SK-N-SH treated with all-trans-retinoic acid at 6 μM for 48 hours (cell line): ENCODE data around the gene ASTN2.

Experiments
- CSDC2 ChIP-seq: fragments of 250-450 bp; sonication (Bioruptor Pico); IDR thresholded peaks from 2 replicates; pipeline ENCODE4 v1.5.0; 2020; ENCODE audit warnings: mild to moderate bottlenecking, moderate library complexity
- PPARA ChIP-seq: fragments of 250-450 bp; sonication (Bioruptor Pico); IDR thresholded peaks from 2 replicates; pipeline ENCODE4 v1.5.0; 2020; ENCODE audit warnings: mild to moderate bottlenecking, borderline replicate concordance
- ZFP3 ChIP-seq: fragments of 250-450 bp; sonication (Bioruptor Pico); IDR thresholded peaks from 2 replicates; pipeline ENCODE4 v1.5.0; 2020; ENCODE audit warnings: mild to moderate bottlenecking, moderate library complexity
- ZFP30 ChIP-seq: fragments of 450-650 bp; formaldehyde crosslinking; IDR thresholded peaks from 2 replicates; pipeline ENCODE4 v1.5.0; 2022; ENCODE audit warnings: mild to moderate bottlenecking, moderate library complexity
- ZNF8 ChIP-seq: fragments of 450-650 bp; formaldehyde crosslinking; IDR thresholded peaks from 2 replicates; pipeline ENCODE4 v1.5.0; 2020; ENCODE audit warnings: mild to moderate bottlenecking, moderate library complexity
- TF ChIP-seq, protein P1 (sequence below): fragments of 250-450 bp; sonication (Bioruptor Pico); IDR thresholded peaks from 2 replicates; pipeline ENCODE4 v1.8.0; 2020; ENCODE audit warnings: mild to moderate bottlenecking, moderate library complexity, borderline replicate concordance

DNA sequence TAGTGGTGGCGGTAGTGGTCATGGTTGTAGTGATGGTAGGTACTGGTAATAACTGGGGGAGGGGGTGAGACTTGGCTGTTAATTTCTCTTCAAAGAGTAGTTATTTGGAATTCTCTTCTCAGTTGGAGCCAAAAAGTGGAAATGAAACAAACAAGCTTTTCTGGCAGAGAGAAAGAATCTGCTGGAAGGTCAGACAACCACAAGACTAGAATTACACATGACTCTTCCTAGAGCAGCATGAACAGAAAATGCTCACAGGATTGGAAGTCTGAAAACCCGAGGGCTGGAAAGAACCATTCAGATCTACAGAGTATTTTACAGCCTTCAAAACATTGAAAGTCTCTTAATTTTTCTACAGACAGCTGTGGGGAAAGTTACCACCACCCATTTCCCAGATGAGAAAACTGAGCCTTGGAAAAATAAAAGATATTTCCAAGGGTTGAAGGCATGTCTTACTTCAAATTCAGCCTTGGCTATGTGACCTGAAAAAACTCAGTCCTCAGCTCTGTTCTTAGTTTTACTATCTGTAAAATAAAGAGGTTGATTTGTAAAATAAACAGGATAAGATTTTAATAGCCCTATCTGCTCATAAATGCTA, 770.7 kb downstream of the ASTN2 start:
- TF ChIP-seq ZNF8 (no peak), ZFP30 (no peak), PPARA (CRISPR knock-in tag) (no peak), CSDC2 (CRISPR knock-in tag) (no peak), ZFP3 (CRISPR knock-in tag) (no peak)
- TF ChIP-seq, protein P1, sequence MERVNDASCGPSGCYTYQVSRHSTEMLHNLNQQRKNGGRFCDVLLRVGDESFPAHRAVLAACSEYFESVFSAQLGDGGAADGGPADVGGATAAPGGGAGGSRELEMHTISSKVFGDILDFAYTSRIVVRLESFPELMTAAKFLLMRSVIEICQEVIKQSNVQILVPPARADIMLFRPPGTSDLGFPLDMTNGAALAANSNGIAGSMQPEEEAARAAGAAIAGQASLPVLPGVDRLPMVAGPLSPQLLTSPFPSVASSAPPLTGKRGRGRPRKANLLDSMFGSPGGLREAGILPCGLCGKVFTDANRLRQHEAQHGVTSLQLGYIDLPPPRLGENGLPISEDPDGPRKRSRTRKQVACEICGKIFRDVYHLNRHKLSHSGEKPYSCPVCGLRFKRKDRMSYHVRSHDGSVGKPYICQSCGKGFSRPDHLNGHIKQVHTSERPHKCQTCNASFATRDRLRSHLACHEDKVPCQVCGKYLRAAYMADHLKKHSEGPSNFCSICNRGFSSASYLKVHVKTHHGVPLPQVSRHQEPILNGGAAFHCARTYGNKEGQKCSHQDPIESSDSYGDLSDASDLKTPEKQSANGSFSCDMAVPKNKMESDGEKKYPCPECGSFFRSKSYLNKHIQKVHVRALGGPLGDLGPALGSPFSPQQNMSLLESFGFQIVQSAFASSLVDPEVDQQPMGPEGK (CRISPR knock-in tag), result no peak
